ENCODE measurements around the gene RPL5.

Gene RPL5

GRCh38 chr1:92820024-92820423 is 11.8 kb upstream of the RPL5 start:
- H2AFZ ChIP-seq (ENCODE audit: low read length), result no peak overlapping the region
- no peaks in the 10 kb centered on the region for H3K36me3 ChIP-seq (replicated peaks; ENCODE audit: insufficient read depth, low read length)
- no peak overlapping the region for H3K4me2 ChIP-seq (ENCODE audit: low read depth, low read length)
- no peaks in the 10 kb centered on the region for H3K9me3 ChIP-seq (replicated peaks; ENCODE audit: insufficient read depth, low read length)
- H3K27ac ChIP-seq (ENCODE audit: low read length), result no peak overlapping the region
- TF ChIP-seq EZH2 (optimal IDR thresholded peaks at IDR 0.05; ENCODE audit: low read depth, low read length) (no peak), CTCF (IDR thresholded peaks at IDR 0.05; ENCODE audit: low read length) (no peak)
- no peaks in the 10 kb centered on the region for H4K20me1 ChIP-seq (ENCODE audit: insufficient read depth, low read length)
- DNase-seq, result no peak
- no peaks in the 10 kb centered on the region for H3K9me2 ChIP-seq (replicated peaks; ENCODE audit: insufficient read depth, low read length)
- H3K27me3 ChIP-seq (replicated peaks; ENCODE audit: insufficient read depth, low read length), result no peaks in the 10 kb centered on the region
- no peaks in the 10 kb centered on the region for H3K79me2 ChIP-seq (ENCODE audit: low read length)
- H3K4me1 ChIP-seq (ENCODE audit: low read length), result no peaks in the 10 kb centered on the region
- H3K9ac ChIP-seq (ENCODE audit: low read length), result no peak overlapping the region
- no peak overlapping the region for H3K4me3 ChIP-seq (ENCODE audit: low read length)
- no peaks in the 10 kb centered on the region for H3F3A ChIP-seq (ENCODE audit: insufficient read depth, low read length)

- Histone ChIP-seq H3K9me2 (replicated peaks; ENCODE audit: insufficient read depth, low read length) (no peaks in the 10 kb centered on the region), H3K4me1 (ENCODE audit: low read length) (no peaks in the 10 kb centered on the region), H3F3A (ENCODE audit: insufficient read depth, low read length) (no peaks in the 10 kb centered on the region), H3K4me3 (ENCODE audit: low read length) (no peak overlapping the region), H3K27ac (ENCODE audit: low read length) (no peak overlapping the region), H3K36me3 (replicated peaks; ENCODE audit: insufficient read depth, low read length) (no peaks in the 10 kb centered on the region), H3K79me2 (ENCODE audit: low read length) (no peaks in the 10 kb centered on the region), H3K4me2 (ENCODE audit: low read depth, low read length) (no peak overlapping the region), H3K27me3 (replicated peaks; ENCODE audit: insufficient read depth, low read length) (no peaks in the 10 kb centered on the region), H2AFZ (ENCODE audit: low read length) (no peak overlapping the region), H4K20me1 (ENCODE audit: insufficient read depth, low read length) (no peaks in the 10 kb centered on the region), H3K9me3 (replicated peaks; ENCODE audit: insufficient read depth, low read length) (no peaks in the 10 kb centered on the region), H3K9ac (ENCODE audit: low read length) (no peak overlapping the region)
- no peak for DNase-seq
- no peak for TF ChIP-seq CTCF (IDR thresholded peaks at IDR 0.05; ENCODE audit: low read length)
- TF ChIP-seq EZH2phosphoT487 (IDR thresholded peaks at IDR 0.05; ENCODE audit: low read length), result no peak
- no peak for TF ChIP-seq EZH2 (optimal IDR thresholded peaks at IDR 0.05; ENCODE audit: low read depth, low read length)
These were observed 11.3 kb upstream of the RPL5 start for GRCh38 chr1:92820551-92820950.

- H3K9ac ChIP-seq (ENCODE audit: low read length), result no peak overlapping the region
- no peak overlapping the region for H3K27ac ChIP-seq (ENCODE audit: low read length)
- H3F3A ChIP-seq (ENCODE audit: insufficient read depth, low read length), result no peaks in the 10 kb centered on the region
- no peak overlapping the region for H2AFZ ChIP-seq (ENCODE audit: low read length)
- no peak for TF ChIP-seq CTCF (IDR thresholded peaks at IDR 0.05; ENCODE audit: low read length)
- no peak for TF ChIP-seq EZH2 (optimal IDR thresholded peaks at IDR 0.05; ENCODE audit: low read depth, low read length)
- TF ChIP-seq EZH2phosphoT487 (IDR thresholded peaks at IDR 0.05; ENCODE audit: low read length), result no peak
- no peak overlapping the region for H3K4me3 ChIP-seq (ENCODE audit: low read length)
- H3K27me3 ChIP-seq (replicated peaks; ENCODE audit: insufficient read depth, low read length), result no peaks in the 10 kb centered on the region
- H3K79me2 ChIP-seq (ENCODE audit: low read length), result no peaks in the 10 kb centered on the region
- no peak overlapping the region for H3K4me2 ChIP-seq (ENCODE audit: low read depth, low read length)
- no peak for DNase-seq
- no peaks in the 10 kb centered on the region for H3K9me3 ChIP-seq (replicated peaks; ENCODE audit: insufficient read depth, low read length)
- no peaks in the 10 kb centered on the region for H3K36me3 ChIP-seq (replicated peaks; ENCODE audit: insufficient read depth, low read length)
- H3K9me2 ChIP-seq (replicated peaks; ENCODE audit: insufficient read depth, low read length), result no peaks in the 10 kb centered on the region
- no peaks in the 10 kb centered on the region for H3K4me1 ChIP-seq (ENCODE audit: low read length)
- H4K20me1 ChIP-seq (ENCODE audit: insufficient read depth, low read length), result no peaks in the 10 kb centered on the region
These were observed 9.0 kb upstream of the RPL5 start for GRCh38 chr1:92822879-92823278.
